Right lobe of liver (tissue), 4 donors: ENCODE data around the gene CRAT.

Experiments
- CTCF ChIP-seq, 4 donors: fragments of 200-600 bp in 3 of 4; fragments of 450-650 bp in 1 of 4; IDR thresholded peaks; one replicate each; pipeline versions ENCODE4 v1.5.1 to v1.8.0; 2016 to 2022; ENCODE audit warnings: antibody characterized with exemption in 4 of 4, mild to moderate bottlenecking in 2 of 4
- POLR2A ChIP-seq: fragments of 450-650 bp; IDR thresholded peaks from one replicate; pipeline ENCODE4 v1.6.1; 2017; ENCODE audit warnings: antibody characterized with exemption, mild to moderate bottlenecking
- donor health status: DM: no; HTN: no; CAD: no.
- donor health status: DM: no; HTN: no; CAD: no.
- donor health status: DM: no; HTN: yes; CAD: no.

- TF ChIP-seq CTCF (IDR thresholded peaks at IDR 0.05) (no peak), POLR2A (peak; percentile 95)
Measured at GRCh38 chr9:129110740-129111527, at the start of gene CRAT, which contains the start of gene PTPA.
